H1 (cell line): Measurements from ENCODE around the gene SULT2B1. TPM values are rescaled to one million over a fixed set of nuclear protein-coding genes. Genes with fewer than 3 reads are reported as not detected.
A peak's percentile ranks its signal among the peaks of the same experiment; 100 is the strongest.

Experiments
- CBX8 ChIP-seq: fragments of 300-800, 300-1000 bp; sonication (generic); IDR thresholded peaks from 2 replicates; pipeline ENCODE4 v1.7.1; 2016; ENCODE audit warnings: low read depth, low read length, borderline replicate concordance
- CEBPB ChIP-seq: IDR thresholded peaks from 2 replicates; pipeline ENCODE4 v1.6.1; 2012; ENCODE audit warnings: low read depth, low read length
- GTF2F1 ChIP-seq: IDR thresholded peaks from 2 replicates; pipeline ENCODE4 v1.6.1; 2012; ENCODE audit warnings: low read depth, low read length, improper control_type of control experiment, borderline replicate concordance
- HDAC2 ChIP-seq, 2 experiments: fragments of 300-600 bp in 1 of 2; sonication (generic) in 1 of 2; IDR thresholded peaks; 2 replicates each; pipeline ENCODE4 v1.6.1; 2011 to 2012; ENCODE audit warnings: low read depth in 2 of 2, low read length in 2 of 2, mild to moderate bottlenecking in 2 of 2, moderate library complexity in 2 of 2, borderline replicate concordance in 1 of 2, inconsistent platforms in 1 of 2
- KDM1A ChIP-seq: fragments of 200-600, 300-600 bp; sonication (generic); IDR thresholded peaks from 2 replicates; pipeline ENCODE4 v1.7.1; 2016; ENCODE audit warnings: mild to moderate bottlenecking, low read length, borderline replicate concordance
- NRF1 ChIP-seq: IDR thresholded peaks from 2 replicates; pipeline ENCODE4 v1.6.1; 2011; ENCODE audit warnings: mild to moderate bottlenecking, low read depth, low read length, improper control_type of control experiment
- POLR2A ChIP-seq, 2 experiments: IDR thresholded peaks; 1 replicate in 1 of 2; 2 replicates in 1 of 2; pipeline ENCODE4 v1.6.1; 2011; ENCODE audit warnings: low read depth in 2 of 2, low read length in 2 of 2, mild to moderate bottlenecking in 2 of 2; ENCODE audit errors: control extremely low read depth in 1 of 2
- POLR2AphosphoS5 ChIP-seq: IDR thresholded peaks from 2 replicates; pipeline ENCODE4 v1.6.1; 2011; ENCODE audit warnings: low read depth, low read length
- RFX5 ChIP-seq: IDR thresholded peaks from 2 replicates; pipeline ENCODE4 v1.6.1; 2011; ENCODE audit warnings: low read depth, low read length, improper control_type of control experiment, borderline replicate concordance
- SP1 ChIP-seq: IDR thresholded peaks from 2 replicates; pipeline ENCODE4 v1.6.1; 2011; ENCODE audit warnings: low read depth, low read length
- SP2 ChIP-seq: IDR thresholded peaks from 2 replicates; pipeline ENCODE4 v1.6.1; 2012; ENCODE audit warnings: mild to moderate bottlenecking, low read length, inconsistent platforms
- TAF7 ChIP-seq: optimal IDR thresholded peaks from 2 replicates; pipeline ENCODE3; 2011; ENCODE audit warnings: low read depth, mild to moderate bottlenecking, inconsistent platforms, low read length, moderate library complexity, borderline replicate concordance
- polyA plus RNA-seq, 7 experiments: library from polyadenylated mRNA; depleted of rRNA in 3 of 7; stranded (reverse) in 5 of 7; unstranded in 2 of 7; fragments of >200 nt in 5 of 7; fragments of 200-250 nt in 2 of 7; gene quantifications; 1 replicate in 5 of 7; 2 replicates in 1 of 7; 4 replicates in 1 of 7; pipeline versions ENCODE4 v1.2.1 to v1.2.3, GENCODE V29; 2011 to 2013; ENCODE audit warnings: missing spikeins in 2 of 7, mixed read lengths in 2 of 7
- total RNA-seq: library from RNA; stranded (reverse); fragmentation: NEBNext Ultra II Directional; extraction: Animal tissue kit (Norgen Biotek cat#: 25700); gene quantifications from 2 replicates; pipeline ENCODE4 v1.2.1, GENCODE V29; 2021
- TF ChIP-seq, protein P1 (sequence below): IDR thresholded peaks from 2 replicates; pipeline ENCODE4 v1.6.1; 2011; ENCODE audit warnings: low read length, improper control_type of control experiment
- TF ChIP-seq, protein P2 (sequence below): IDR thresholded peaks from 2 replicates; pipeline ENCODE4 v1.6.1; 2012; ENCODE audit warnings: low read length, inconsistent platforms

SULT2B1 gene
- total and polyA plus RNA-seq, 2 of the 8 experiments (the other 6 are each of a cell fraction or from before 2014, with no cell fraction given), result 1.5 to 2.6 TPM

DNA sequence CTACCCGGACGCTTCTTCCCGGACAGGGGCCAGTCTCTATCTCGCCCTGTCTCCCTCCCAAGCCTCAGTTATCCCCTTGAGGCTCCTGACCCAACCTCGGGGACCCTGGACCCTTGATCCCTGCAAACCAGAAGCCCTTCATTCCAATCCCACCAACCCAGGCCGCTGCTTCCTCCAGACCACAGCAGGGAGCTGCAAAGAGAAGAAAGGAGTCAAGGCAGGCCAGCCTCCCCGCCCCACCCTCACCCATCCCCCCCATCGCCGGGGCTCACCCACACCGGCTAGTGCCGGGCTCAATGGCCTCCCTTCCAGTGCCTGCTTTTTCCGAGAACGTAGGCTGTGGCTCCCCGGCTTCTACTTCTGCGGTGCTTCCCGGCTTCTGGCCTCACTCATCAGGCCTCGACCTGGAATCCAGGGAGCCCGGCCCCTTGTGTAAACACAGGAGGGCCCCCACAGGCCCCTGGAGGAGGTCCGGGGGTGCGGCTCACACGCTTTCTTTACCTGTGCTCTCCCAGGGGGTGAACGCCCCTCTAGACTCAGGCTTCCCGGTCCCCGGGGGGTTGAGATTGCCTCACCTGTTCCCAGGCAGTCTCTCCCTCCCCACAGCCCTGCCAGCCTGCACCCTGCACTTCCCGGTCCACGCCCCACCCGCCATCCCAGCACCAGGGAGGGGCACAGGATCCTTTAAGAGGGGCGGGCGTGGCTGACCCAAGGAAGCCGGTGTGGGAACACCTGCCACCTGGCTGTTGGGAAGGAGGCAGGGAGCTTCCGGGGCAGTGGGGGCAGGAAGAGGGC, 62.7 kb downstream of the SULT2B1 start, which contains the start of gene FAM83E (continued):
- TF ChIP-seq, protein P1, sequence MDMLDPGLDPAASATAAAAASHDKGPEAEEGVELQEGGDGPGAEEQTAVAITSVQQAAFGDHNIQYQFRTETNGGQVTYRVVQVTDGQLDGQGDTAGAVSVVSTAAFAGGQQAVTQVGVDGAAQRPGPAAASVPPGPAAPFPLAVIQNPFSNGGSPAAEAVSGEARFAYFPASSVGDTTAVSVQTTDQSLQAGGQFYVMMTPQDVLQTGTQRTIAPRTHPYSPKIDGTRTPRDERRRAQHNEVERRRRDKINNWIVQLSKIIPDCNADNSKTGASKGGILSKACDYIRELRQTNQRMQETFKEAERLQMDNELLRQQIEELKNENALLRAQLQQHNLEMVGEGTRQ, result no peak
- TF ChIP-seq NRF1, result no peak
- peak; percentile 29 for TF ChIP-seq TAF7
- no peak for TF ChIP-seq CBX8
- TF ChIP-seq, protein P2, sequence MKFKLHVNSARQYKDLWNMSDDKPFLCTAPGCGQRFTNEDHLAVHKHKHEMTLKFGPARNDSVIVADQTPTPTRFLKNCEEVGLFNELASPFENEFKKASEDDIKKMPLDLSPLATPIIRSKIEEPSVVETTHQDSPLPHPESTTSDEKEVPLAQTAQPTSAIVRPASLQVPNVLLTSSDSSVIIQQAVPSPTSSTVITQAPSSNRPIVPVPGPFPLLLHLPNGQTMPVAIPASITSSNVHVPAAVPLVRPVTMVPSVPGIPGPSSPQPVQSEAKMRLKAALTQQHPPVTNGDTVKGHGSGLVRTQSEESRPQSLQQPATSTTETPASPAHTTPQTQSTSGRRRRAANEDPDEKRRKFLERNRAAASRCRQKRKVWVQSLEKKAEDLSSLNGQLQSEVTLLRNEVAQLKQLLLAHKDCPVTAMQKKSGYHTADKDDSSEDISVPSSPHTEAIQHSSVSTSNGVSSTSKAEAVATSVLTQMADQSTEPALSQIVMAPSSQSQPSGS, result peak; percentile 86
- peak; percentile 85 for TF ChIP-seq SP1
- no peak for TF ChIP-seq SP2
- TF ChIP-seq KDM1A, result no peak
- TF ChIP-seq POLR2A (IDR thresholded peaks at IDR 0.05; ENCODE audit: control extremely low read depth in 1 of 2, low read depth in 2 of 2, low read length in 2 of 2), result peak; percentile 47 to 84; a peak in 2 of 3 replicates
- 0 out of 4 replicates have a peak, but pooled peaks of 1 of the 2 experiments have one; percentile 35 for TF ChIP-seq HDAC2 (IDR thresholded peaks at IDR 0.05; ENCODE audit: borderline replicate concordance in 1 of 2, low read depth in 2 of 2, low read length in 2 of 2)
- peak; percentile 33; the same call in 1 of the 2 replicates for TF ChIP-seq RFX5
- TF ChIP-seq CEBPB, result peak; percentile 39; the same call in 1 of the 2 replicates
- peak; percentile 88 for TF ChIP-seq POLR2AphosphoS5
- TF ChIP-seq GTF2F1, result no peak
